GM19467 (cell line): ENCODE data around the gene DIPK1C.

Experiments
- ATAC-seq: cut with Tn5 transposase; IDR thresholded peaks from one replicate; pipeline ENCODE4 v1.9.1; 2021; ENCODE audit warnings: mild to moderate bottlenecking, moderate library complexity; ENCODE audit not compliant: unreplicated experiment

DIPK1C gene

DNA sequence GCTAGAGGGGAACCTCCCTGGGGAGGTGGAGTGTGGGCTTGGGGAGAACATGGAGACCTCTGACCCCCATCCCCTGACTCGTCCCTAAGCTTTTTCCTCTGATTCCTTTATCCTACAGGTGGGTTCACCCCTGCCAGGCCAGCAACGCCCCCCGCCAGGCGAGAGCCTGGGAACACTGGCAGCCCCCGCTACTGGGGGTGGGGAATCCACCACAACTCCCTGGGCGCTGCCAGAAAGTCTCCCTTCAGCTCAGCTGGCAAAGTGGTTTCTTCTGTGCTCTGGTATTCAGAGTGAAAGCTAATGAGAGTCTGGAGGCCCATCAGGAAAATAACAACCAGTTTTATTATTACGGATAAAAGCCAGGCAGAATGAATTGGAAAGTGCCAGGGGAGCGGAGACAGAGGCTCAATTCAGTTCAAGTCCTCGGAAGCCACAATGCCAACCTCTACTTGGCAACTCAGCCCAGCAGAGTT, 2.8 kb downstream of the DIPK1C start:
- ATAC-seq = no peak

DNA sequence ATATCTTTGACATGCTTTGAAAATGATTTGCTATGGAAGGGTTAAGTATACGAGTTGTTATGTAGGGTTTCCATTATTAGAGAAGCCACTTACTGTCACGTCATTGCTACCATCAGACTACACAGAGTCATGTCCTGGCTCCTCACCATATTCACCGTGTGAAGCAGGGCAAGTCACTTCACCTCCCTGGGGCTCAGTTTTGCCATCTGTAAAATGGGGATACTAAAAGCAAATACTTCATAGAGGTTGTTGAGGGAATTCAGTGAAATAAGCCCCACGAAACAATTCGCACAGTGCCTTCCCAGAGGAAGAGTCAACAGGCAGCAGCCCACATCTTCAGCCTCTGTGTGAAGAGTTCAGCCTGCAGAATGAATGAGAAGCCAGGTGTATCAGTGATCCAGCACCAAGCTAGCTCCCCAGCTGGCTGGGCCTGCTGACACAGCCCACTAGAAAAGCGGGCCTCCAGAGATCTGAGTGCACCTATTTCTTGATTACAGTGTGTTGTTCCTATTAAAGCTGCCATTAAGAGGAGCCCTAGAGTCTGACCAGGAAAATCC, 3.4 kb downstream of the DIPK1C start:
- ATAC-seq = no peak

DNA sequence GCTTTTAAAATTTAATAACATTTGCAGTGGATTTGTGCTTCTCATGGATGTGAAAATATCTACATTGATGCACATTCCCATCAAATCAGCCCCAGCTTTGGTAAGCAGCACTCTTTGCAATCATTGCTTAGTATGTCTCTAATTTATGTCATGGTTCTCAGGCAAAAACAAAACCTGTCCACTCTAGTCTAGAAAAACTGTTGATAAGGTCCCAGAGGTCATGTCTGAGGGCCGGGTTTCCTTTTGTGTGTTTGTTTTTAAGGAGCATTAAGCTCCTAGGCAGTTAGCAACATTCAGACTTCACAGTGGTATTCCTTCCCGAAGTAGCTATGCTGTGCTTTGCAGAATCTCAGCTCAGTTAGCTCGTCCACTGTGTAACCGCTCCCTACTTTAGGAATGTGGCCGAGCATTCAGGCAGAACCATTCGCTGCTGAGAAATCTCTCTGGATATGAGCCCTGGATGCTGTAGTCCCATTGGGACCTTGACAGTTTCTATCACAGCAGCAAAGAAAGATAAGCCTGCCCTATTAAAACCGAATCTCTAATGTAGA, 4.0 kb downstream of the DIPK1C start:
- no peak for ATAC-seq

DNA sequence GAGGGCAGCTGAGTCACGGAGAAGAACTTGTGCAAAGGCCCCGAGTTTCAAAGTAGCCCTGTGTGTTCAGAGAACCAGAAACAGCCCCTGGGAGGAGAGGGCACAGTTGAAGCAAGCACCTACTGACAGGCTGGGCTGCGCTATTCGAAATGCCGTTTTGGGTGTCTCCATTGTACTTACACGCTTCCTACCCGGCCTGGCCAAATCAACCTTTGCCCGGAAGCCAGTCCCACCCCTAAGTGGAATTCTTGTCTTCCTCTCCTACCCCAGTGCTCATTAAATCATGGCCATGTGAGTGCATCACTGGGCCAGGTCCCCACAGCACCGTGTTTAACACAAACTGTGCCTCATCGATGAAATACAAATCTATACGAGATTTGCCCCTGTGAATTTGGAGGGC, 6.0 kb downstream of the DIPK1C start:
- no peak for ATAC-seq

DNA sequence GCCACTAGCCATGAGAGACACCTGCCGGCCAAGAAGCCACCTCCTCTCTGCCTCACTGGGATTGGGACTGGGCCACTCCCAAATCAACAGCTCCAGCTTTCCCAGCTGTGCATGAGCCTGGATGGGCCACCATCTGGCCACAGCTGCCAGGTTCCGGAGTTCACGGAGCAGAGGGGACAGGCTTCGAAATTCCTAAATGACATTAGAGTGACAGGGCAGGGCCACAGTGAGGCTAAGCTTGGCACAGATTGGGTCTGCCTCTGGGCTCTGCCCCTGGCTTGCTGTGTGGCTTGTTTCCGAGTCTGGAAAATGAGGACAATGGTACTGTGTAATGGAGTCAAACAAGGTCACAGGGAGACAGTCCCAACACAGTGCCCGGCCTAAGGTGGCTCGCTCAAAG, 6.5 kb downstream of the DIPK1C start:
- no peak for ATAC-seq

DNA sequence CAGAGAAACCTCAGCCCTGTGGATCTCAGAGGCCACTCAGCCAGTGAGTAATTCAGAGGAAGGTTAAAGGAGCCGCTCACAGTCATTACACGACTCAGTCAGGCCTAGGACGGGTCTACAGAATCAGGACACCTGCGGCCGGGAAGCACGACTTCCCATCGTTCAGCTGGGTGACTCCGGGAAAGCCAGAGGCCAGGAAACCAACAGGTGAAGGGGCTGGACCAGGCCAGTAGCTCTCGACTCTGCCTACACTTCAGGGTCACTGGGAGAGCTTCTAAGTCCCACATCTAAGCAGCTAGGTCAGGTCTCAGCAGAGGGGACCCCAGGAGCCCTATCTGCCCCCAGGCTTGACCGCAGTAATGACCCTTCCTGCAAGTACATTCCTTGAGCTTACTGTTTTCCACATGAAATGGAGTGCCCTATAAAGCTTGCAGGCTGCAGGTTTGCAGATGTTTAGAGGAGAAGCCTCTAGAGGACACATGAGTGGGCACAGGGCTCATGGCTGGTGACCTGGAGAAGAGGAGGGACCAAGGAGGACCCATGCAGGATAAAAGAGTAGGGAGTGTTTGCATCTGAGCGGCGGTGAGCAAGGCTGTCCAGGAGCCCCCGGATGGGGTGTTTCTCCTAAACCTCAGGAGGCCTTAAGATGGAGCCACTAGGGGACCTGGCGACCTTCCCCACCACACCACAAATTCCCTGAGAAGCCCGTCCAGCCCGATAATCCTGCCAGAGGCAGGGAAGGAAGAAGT, 9.5 kb downstream of the DIPK1C start:
- no peak for ATAC-seq

DNA sequence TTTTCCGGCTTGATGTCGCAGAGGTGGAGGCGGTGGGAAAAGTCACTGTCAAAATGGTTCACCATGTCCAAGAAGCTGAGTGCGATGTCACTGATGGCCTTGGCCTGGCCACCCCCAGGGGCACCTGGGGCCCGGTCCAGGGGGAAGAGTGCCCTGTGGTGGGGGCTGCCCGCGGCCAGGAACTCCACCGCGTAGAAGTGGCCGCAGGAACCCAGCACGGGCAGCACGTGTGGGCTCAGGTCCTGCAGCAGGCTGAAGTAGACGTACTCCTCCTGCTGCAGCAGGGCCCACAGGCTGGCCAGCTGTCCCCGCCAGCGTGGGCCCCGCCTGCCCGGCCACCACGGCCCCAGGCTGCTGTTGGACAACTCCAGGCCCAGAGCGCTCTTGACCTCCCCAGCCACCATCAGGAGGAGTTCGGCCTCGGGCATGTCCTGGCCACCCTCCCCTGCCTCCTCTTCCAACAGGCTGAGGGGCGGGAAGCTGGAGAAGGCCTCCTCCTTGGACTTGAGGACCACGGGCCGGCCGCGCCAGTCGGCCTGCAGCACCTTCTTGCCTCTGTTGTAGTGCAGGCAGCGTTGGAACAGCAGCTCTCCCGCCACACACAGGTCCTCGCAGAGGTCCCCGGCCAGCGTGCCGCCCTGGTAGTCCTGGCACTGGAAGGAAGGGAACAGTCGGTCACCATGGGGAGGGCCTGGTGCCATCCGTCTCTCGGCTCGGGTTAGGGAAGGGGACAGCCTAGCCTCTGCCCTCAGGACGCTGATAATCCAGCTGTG, 10.3 kb downstream of the DIPK1C start:
- ATAC-seq = no peak

DNA sequence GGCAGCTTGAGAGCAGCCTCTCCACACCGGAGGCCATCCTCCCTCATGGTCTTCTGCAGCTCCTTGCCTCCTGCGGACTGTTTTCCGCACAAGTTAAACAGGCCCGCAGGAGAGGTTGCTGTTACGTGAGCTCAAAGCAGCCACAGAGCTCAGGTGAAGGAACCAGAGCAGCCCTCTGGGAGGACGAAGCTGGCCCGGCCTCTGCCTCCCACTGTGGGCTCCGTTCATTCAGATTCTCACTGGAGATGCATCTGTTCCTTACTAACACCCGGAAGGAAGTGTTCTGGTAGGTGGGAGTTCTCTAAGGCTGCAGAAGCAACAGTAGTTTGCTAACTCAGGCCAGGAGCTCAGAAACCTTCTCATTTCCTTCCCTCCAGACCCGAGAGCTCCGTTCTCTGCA, 10.9 kb downstream of the DIPK1C start:
- ATAC-seq = no peak

DNA sequence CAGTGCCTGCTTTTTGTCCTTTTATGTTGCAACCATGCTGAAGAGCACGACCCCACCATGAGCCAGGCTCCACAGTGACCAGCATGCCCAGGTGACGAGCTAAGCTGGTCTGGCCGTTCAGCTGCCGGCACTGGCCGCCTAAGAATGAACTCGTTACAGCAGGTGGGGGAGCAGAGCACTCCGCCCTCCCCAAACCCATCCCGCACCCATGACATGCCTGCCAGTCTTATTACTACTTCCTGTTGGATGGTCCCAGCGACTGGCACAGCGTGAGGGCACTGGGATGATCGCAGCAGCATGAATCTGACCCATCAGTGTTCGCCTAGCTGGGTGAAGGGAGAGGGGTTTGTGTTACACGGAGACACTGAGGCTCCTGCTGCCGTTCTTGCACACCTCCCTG, 11.5 kb downstream of the DIPK1C start:
- ATAC-seq = no peak

DNA sequence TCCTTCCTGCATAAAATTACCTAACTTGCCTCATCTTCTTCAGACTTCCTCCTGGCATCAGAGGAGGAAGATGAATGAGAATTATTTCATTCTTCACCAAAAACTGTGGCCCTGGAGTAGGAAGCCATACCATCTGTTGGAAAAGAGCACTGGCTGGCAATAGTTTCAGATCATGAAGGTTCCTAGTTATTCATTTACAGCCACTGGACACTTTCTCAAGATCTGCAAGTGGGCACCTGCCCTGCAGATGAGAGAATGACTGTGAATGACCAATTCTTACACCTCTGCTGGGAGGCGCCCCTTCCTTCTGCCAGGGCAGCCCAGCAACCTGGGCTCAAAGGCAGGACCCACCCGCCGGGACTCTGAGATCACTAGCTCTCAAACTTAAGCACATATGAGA, 13.0 kb downstream of the DIPK1C start:
- ATAC-seq = no peak

DNA sequence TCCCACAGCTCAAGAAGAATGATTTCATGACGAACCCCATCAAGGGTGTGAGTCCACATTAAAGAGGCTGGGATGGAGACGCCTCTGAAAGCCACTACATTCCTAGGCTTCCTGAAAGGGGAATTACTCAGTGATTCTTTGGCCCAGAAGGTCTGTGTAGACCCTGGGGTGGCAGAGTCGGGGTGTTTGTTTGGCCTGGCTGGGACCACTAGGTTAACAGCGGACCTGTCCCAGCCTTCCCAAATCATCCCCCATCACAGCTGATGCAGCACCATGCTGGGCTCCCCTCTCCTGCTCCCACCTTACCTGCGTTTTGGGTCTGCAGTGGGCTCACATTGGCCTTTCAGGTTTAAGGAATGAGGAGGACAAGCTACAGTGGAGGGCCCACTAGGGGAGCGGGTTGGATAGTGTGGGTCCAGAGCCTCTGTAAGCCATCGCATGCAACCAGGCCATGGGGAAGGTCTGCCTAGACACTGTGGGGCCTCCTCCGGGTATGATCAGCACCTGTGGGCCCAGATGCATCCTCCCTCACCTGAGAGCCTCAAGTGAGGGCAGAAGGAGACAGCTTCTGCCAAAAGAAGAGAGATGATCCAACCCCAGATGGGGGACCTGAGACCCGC, 16.2 kb downstream of the DIPK1C start:
- ATAC-seq = no peak

DNA sequence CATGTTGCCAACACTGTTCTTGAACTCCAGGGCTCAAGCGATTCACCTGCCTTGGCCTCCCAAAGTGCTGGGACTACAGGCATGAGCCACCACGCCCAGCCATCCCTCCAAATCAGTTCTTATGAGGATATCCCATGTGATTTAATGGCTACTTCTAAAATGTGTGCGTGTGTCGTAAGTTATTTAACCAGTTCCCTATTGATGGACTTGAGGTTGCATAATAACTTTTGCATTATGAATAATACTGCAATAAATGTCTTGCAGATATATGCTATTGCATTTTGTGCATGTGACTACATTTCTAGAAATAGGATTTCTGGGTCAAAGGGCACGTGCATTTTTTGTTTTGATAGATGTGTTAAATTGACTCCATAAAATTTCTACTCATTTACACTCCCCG, 19.0 kb downstream of the DIPK1C start:
- no peak for ATAC-seq

DNA sequence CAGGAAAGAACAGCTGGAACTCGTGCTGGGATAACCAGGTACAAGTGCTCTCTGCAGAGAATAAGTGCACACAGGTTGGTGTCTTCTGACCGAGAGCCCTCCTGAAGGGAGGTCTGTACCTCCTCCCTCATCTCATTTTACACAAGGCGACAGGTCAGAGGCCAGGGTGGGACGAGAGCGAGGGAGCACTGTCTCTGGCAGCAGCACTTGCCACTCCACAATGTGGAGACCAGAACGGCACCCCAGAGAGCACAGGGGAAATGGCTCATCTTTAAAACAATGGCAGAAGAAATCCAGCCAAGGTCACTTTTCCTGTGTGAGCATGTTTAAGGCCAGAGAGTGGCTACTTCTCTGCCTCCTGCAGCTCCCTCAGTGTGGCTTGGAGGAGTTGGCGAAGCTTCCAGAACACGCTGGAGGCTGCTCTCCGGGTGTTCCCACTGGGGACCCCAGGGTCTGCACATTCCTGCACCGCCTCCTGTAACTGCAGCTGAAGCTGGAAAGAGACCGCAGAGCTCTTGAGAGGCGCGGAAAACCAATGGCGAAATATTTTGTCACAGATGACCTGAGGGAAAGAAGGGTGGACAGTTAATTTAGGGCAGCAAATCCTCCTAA, 20.8 kb downstream of the DIPK1C start:
- no peak for ATAC-seq

DNA sequence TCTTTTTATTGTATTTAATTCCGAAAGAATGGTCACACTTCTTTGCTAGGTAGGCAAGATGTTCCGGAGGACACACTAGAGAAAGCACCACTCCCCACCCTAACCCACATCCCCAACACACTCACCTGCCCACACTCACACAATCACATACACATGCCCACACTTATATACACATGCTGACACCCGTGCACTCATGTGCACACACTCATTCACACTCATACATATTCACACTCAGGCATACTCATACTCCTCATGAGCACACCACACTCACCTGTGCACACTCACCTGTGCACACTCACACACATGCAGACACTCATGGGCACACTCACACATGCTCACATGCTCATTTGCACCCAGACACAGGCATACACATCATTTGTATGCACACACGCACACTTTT, 21.4 kb downstream of the DIPK1C start:
- ATAC-seq = no peak

DNA sequence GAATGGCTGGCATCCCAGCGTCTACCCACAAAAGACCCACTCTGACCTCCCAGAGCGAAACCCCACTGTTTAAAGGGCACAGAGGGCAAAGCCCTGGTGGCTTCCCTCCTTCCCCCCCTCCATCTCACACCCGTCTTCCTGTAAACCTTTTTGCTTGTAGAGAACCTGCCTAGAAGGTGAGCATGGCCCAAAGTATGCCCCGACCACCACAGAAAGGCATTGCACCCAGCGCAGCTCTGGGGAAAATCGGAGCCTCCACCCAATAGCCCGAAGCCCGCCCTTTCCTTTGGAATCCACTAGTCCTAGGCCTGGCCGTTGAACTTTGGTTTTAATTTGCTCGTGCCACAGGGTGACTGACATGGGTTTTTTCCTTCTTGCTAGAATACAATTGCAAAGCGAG, 22.6 kb downstream of the DIPK1C start:
- no peak for ATAC-seq

DNA sequence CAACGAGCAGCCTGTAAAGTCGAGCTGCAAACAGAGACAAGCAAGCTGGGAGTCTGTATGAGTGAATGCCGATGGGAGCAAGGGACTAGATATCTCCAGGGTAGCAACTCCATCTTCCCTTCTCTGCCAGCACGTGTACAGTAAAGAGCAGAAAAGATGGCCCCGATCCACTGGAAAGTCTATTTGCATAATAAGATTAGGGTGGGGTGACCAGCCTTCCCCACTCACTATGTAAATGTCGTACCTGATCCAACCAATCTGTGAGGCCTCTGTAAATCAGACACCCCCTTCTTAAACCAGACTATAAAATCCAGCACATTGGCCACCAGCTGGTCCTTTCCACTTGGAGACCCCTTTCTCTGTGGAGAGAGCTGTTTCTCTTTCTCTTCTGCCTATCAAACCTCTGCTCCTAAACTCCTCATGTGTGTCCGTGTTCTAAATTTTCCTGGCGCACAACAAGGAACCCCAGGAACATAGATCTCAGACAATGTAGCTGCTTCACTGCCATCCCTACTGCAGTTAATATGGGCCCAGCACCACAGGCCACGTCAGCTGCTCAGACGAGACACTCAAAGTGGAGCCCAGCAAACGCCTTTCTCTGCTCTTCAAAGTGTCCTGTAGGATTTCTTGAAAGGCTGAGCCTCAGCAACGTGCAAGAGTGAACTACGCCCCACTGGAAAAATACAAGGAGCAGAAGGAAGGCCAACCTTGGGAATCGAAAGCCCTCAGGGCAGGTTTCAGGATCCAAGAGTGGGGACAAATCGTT, 26.1 kb downstream of the DIPK1C start:
- ATAC-seq = no peak

DNA sequence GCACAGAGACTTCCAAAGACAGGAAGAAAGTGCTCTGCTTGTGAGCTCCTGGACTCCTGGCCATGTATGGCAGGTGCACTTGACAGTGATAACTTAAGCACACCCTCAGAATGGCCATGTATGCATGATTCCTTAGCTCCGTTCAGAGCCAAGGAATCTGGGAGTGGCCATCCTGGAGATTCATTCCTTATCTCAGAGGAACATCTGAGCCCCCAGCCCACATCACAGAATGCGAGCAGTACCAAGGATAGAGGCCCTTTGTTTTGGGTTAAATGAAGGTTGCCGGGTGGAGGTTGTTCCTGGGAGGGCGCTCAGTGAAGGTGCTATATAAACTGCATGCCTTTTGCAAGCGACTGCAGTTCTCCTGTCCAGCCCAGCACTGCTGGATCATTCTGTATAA, 26.9 kb downstream of the DIPK1C start:
- ATAC-seq = no peak

DNA sequence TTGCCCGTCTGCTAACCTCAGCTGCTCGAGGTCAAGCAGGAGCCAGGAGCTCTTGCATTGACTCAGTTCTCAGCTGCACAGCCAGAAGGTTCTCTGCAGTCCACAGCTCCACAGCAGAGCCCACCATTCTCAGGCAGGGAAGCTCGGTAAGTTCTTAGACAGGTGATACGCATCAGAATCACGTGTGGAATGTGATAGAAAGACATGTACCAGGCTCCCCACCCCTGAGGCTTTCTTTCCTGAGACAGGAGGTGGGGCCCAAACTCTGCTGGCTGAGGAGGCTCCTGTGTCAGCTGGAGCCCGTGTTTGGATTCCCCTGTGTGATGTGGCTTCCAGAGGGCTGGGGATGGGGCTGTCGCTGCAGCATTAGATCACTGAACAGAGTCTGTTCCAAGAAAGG, 28.0 kb downstream of the DIPK1C start:
- ATAC-seq = no peak

DNA sequence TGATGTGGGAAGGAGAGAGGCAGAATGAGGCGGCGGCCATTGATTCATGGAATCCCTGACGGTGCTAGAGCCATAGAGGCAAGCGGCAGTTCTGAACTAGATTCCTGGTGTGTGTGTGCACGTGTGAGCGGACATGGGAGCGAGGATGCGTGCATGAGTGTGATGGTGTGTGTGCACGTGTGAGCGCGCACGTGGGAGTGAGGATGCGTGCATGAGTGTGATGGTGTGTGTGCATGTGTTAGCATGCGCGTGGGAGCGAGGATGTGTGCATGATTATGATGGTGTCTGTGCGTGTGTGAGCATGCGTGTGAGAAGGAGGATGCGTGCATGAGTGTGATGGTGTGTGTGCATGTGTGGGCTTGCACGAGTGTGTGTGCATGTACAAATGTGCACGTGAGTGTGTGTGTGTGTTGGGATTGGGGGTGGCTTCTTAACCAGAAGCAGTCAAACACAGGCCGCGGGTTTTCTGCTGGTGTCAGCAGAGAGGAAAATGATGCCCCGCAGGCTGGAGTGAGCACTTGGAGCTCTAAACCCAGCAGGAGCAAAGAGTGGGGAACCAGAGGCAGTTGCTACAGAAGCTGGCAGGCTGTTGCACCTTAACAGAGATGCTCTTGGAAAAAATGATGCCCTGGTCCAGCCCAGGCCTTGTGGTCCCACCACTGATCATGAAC, 29.5 kb downstream of the DIPK1C start:
- ATAC-seq = no peak

DNA sequence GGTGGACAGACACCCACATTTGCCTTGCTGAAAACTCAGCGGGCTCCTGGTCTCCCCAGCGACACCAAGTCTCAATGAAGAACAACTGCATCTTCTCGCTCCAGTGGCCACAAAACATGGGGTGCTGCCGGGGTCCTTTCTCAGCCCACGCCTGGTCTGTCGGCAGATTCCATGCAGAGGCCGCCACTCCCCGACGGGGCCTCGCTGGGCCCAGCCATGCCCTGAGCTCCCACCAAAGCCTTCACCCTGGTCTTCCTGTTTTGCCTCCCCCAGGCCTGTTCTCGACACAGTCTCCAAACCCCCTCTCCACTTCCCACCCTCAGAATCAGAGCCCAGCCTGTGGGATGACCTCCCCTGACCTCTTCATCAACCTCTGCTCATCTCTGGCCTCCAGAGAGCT, 31.2 kb downstream of the DIPK1C start:
- no peak for ATAC-seq
